Progenitor cell of endocrine pancreas (in vitro differentiated cells): Measurements from ENCODE around the gene PPP2R2C. TPM values are rescaled to one million over a fixed set of nuclear protein-coding genes. Genes with fewer than 3 reads are reported as not detected.

ENCODE experiments used
- DNase-seq: peaks from one replicate; pipeline ENCODE4 v3.0.0; 2021; ENCODE audit warnings: low spot score; ENCODE audit not compliant: unreplicated experiment
- H3K27ac Mint-ChIP-seq: 2 replicates; pipeline ENCODE4 v1.8.0; 2021; ENCODE audit warnings: mild to moderate bottlenecking, moderate library complexity, mixed read lengths
- H3K27me3 Mint-ChIP-seq: 2 replicates; pipeline ENCODE4 v1.8.0; 2021; ENCODE audit warnings: mixed read lengths
- H3K36me3 Mint-ChIP-seq: 2 replicates; pipeline ENCODE4 v1.8.0; 2022; ENCODE audit warnings: mixed read lengths; ENCODE audit not compliant: insufficient read depth
- H3K4me1 Mint-ChIP-seq: 2 replicates; pipeline ENCODE4 v1.8.0; 2021; ENCODE audit warnings: low read depth, mixed read lengths
- H3K4me3 Mint-ChIP-seq: 2 replicates; pipeline ENCODE4 v1.8.0; 2021; ENCODE audit warnings: low read depth, mild to moderate bottlenecking, moderate library complexity, mixed read lengths
- H3K9me3 Mint-ChIP-seq: 2 replicates; pipeline ENCODE4 v1.8.0; 2021; ENCODE audit warnings: low read depth, mixed read lengths
- CTCF ChIP-seq: fragments of 200-600 bp; sonication (generic); IDR thresholded peaks from one replicate; pipeline ENCODE4 v1.5.0; 2021; ENCODE audit warnings: antibody characterized with exemption, mild to moderate bottlenecking; ENCODE audit not compliant: unreplicated experiment
- total RNA-seq: library from RNA; stranded (reverse); gene quantifications from 2 replicates; pipeline ENCODE4 v1.2.1, GENCODE V29; 2021

PPP2R2C gene
- total RNA-seq, 1 donor from 2014 or later: 0.19 TPM

- no peak overlapping the region for H3K4me3 Mint-ChIP-seq
- no peaks in the 10 kb centered on the region for H3K9me3 Mint-ChIP-seq
- TF ChIP-seq CTCF: no peak
- DNase-seq: peak; percentile 6
- H3K27ac Mint-ChIP-seq: no peak overlapping the region
- no peaks in the 10 kb centered on the region for H3K36me3 Mint-ChIP-seq
- no peaks in the 10 kb centered on the region for H3K4me1 Mint-ChIP-seq
- H3K27me3 Mint-ChIP-seq: peaks cover 50% of the 10 kb centered on the region
These were observed 3.1 kb upstream of the PPP2R2C start for GRCh38 chr4:6475492-6476020.

GRCh38 chr4:6474705-6475457 lies 2.5 kb upstream of the PPP2R2C start:
- peaks cover 55% of the 10 kb centered on the region for H3K27me3 Mint-ChIP-seq
- H3K27ac Mint-ChIP-seq: no peak overlapping the region
- TF ChIP-seq CTCF: no peak
- H3K36me3 Mint-ChIP-seq: no peaks in the 10 kb centered on the region
- peaks cover 3% of the 10 kb centered on the region for H3K4me1 Mint-ChIP-seq
- no peak overlapping the region for H3K4me3 Mint-ChIP-seq
- DNase-seq: peak; percentile 6
- no peaks in the 10 kb centered on the region for H3K9me3 Mint-ChIP-seq

GRCh38 chr4:6474053-6474568 lies 1.7 kb upstream of the PPP2R2C start:
- H3K27ac Mint-ChIP-seq: no peak overlapping the region
- no peak overlapping the region for H3K4me3 Mint-ChIP-seq
- DNase-seq: peak; percentile 9
- no peaks in the 10 kb centered on the region for H3K9me3 Mint-ChIP-seq
- H3K36me3 Mint-ChIP-seq: no peaks in the 10 kb centered on the region
- H3K27me3 Mint-ChIP-seq: peaks cover 63% of the 10 kb centered on the region
- TF ChIP-seq CTCF: peak; percentile 42
- peaks cover 3% of the 10 kb centered on the region for H3K4me1 Mint-ChIP-seq

- no peak overlapping the region for H3K27ac Mint-ChIP-seq
- H3K9me3 Mint-ChIP-seq: no peaks in the 10 kb centered on the region
- H3K27me3 Mint-ChIP-seq: peaks cover 66% of the 10 kb centered on the region
- peak; percentile 2 for DNase-seq
- H3K4me3 Mint-ChIP-seq: no peak overlapping the region
- no peak for TF ChIP-seq CTCF
- no peaks in the 10 kb centered on the region for H3K36me3 Mint-ChIP-seq
- H3K4me1 Mint-ChIP-seq: peaks cover 3% of the 10 kb centered on the region
These were observed 1.0 kb upstream of the PPP2R2C start for GRCh38 chr4:6473264-6474052.

GRCh38 chr4:6472008-6472386 lies 417 bp downstream of the PPP2R2C start:
- peaks cover 73% of the 10 kb centered on the region for H3K27me3 Mint-ChIP-seq
- H3K9me3 Mint-ChIP-seq: no peaks in the 10 kb centered on the region
- H3K36me3 Mint-ChIP-seq: no peaks in the 10 kb centered on the region
- H3K27ac Mint-ChIP-seq: no peak overlapping the region
- TF ChIP-seq CTCF: no peak
- H3K4me1 Mint-ChIP-seq: peaks cover 3% of the 10 kb centered on the region
- peak; percentile 8 for DNase-seq
- H3K4me3 Mint-ChIP-seq: no peak overlapping the region
